Natural killer cell treated with Interleukin-12 subunit alpha and Interleukin-12 subunit beta and Interleukin-15 and Interleukin-18, amount 100 ng/mL, for 72 hours (primary cell): Measurements from ENCODE around the gene COL4A1. TPM values are rescaled to one million over a fixed set of nuclear protein-coding genes. Genes with fewer than 3 reads are reported as not detected.
A peak's percentile ranks its signal among the peaks of the same experiment; 100 is the strongest.

Experiments used
- ATAC-seq, 2 donors: fragments of 150-1000 bp; cut with Tn5 transposase in 1 of 2; sonication (Bioruptor Pico), chemical (Tn5 transposase) in 1 of 2; 2 replicates each; pipeline ENCODE4 v1.10.0; 2021
- DNase-seq: peaks from one replicate; pipeline ENCODE4 v3.0.0; 2022; ENCODE audit warnings: low spot score
- H3K27ac Mint-ChIP-seq, 2 donors: 1 replicate in 1 of 2; 2 replicates in 1 of 2; pipeline ENCODE4 v1.8.0; 2022; ENCODE audit warnings: mixed read lengths in 2 of 2, mild to moderate bottlenecking in 1 of 2, moderate library complexity in 1 of 2
- H3K27me3 Mint-ChIP-seq, 2 donors: 1 replicate in 1 of 2; 2 replicates in 1 of 2; pipeline ENCODE4 v1.8.0; 2022; ENCODE audit warnings: mixed read lengths in 2 of 2
- H3K36me3 Mint-ChIP-seq: one replicate; pipeline ENCODE4 v1.8.0; 2022; ENCODE audit warnings: mixed read lengths
- H3K4me1 Mint-ChIP-seq, 2 donors: 1 replicate in 1 of 2; 2 replicates in 1 of 2; pipeline ENCODE4 v1.8.0; 2022; ENCODE audit warnings: low read depth in 2 of 2, mixed read lengths in 2 of 2, mild to moderate bottlenecking in 1 of 2
- H3K4me3 Mint-ChIP-seq: one replicate; pipeline ENCODE4 v1.8.0; 2022; ENCODE audit warnings: mixed read lengths
- H3K9me3 Mint-ChIP-seq: 2 replicates; pipeline ENCODE4 v1.8.0; 2022; ENCODE audit warnings: mixed read lengths
- total RNA-seq, 2 donors: library from RNA; stranded (reverse); gene quantifications; one replicate each; pipeline ENCODE4 v1.2.3, GENCODE V29; 2022

The COL4A1 gene
- total RNA-seq, 2 donors from 2014 or later, result not detected

DNA sequence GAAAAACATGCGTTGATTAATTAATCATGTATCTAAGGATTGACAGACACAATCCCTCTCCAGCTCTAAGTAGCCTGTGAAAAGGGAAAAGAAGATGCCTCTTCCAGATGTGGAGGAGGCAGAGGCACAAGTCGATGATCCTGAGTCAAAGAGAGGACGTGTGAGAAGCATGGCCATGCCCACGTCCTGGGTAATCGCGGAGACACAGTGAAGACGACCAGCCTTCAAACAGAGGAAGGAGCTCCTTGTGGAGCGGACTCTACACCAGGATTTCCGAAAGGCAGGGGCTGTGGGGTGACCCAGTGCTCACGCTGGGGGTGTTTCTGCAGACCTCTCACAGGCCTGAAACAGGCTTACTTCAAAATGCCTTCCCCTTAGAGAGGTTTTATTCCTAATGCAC lies 70.5 kb downstream of the COL4A1 start:
- Mint-ChIP-seq H3K9me3 (no peaks in the 10 kb centered on the region), H3K4me1 (no peaks in the 10 kb centered on the region), H3K27ac (no peak overlapping the region), H3K36me3 (no peaks in the 10 kb centered on the region), H3K4me3 (no peak overlapping the region), H3K27me3 (peaks cover 17 to 25% of the 10 kb centered on the region in 2 donors)
- DNase-seq (no peak), ATAC-seq (no peak)

DNA sequence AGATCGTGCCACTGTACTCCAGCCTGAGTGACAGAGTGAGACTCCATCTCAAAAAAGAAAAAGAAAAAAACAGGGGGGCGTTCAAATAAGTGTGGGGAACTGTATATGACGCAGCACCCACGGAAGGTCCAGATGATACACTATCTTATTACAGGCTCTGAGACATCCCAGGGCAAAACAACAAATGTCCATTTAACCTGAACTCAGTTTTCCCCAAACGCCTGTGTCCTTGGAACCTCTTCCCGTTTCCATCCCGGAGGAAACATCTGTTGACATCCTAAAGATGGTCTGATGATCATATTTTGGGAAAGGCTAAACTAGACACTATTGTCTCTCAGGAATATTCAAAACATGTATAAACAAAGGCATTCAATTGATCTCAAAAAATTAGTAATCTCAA lies 72.4 kb downstream of the COL4A1 start:
- DNase-seq, result no peak
- no peaks in the 10 kb centered on the region for H3K9me3 Mint-ChIP-seq
- H3K4me3 Mint-ChIP-seq, result no peak overlapping the region

GRCh38 chr13:110233951-110234280 lies 73.0 kb downstream of the COL4A1 start:
- ATAC-seq (no peak), DNase-seq (no peak)
- Mint-ChIP-seq H3K9me3 (no peaks in the 10 kb centered on the region), H3K4me1 (no peaks in the 10 kb centered on the region), H3K4me3 (no peak overlapping the region), H3K27me3 (peaks cover 20 to 33% of the 10 kb centered on the region in 2 donors), H3K36me3 (no peaks in the 10 kb centered on the region), H3K27ac (no peak overlapping the region)

More for the DNA sequence above, 72.4 kb downstream of the COL4A1 start:
- ATAC-seq, result no peak
- H3K27ac Mint-ChIP-seq, result no peak overlapping the region
- no peaks in the 10 kb centered on the region for H3K36me3 Mint-ChIP-seq
- peaks cover 20 to 33% of the 10 kb centered on the region in 2 donors for H3K27me3 Mint-ChIP-seq
- no peaks in the 10 kb centered on the region for H3K4me1 Mint-ChIP-seq

DNA sequence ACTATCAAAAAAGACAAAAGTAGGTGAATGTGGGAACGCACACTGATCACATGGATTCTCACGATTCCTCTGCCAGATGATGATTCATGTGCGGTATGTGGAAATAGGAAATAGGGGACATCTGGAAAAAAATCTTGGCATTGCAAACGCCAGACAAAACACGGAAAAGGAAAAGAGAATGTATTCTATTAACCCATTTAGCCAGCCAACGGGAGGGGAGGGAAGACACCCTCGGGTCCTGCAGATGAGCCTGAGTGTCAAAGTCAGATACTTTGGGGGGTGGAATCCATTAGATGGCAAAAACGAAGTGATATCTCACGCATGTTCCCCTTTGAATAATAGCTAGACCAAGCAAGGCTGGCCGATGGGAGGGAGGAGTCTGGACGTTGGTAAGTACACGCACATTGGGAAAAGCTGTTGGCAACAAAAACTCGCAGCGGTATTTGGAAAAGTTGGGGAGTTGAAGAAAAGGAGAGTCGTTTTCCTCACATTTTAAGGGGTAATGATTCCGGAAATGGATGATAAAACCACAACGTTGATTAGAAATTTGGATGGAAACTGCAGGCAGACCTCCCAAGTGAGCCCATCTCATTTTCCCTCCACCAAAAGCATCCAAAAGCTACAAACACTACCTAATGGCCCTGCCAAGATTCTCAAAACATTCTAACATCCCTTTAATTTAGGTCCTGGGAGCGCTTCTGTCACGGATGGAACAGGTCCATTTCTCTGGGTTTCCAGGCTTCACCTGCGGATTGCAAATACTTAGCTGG lies 73.6 kb downstream of the COL4A1 start:
- ATAC-seq (no peak), DNase-seq (no peak)
- H3K27me3 Mint-ChIP-seq, result peaks cover 16 to 28% of the 10 kb centered on the region in 2 donors
- no peak overlapping the region for H3K4me3 Mint-ChIP-seq
- H3K4me1 Mint-ChIP-seq, result no peaks in the 10 kb centered on the region
- H3K9me3 Mint-ChIP-seq, result no peaks in the 10 kb centered on the region
- H3K36me3 Mint-ChIP-seq, result no peaks in the 10 kb centered on the region
- no peak overlapping the region for H3K27ac Mint-ChIP-seq

DNA sequence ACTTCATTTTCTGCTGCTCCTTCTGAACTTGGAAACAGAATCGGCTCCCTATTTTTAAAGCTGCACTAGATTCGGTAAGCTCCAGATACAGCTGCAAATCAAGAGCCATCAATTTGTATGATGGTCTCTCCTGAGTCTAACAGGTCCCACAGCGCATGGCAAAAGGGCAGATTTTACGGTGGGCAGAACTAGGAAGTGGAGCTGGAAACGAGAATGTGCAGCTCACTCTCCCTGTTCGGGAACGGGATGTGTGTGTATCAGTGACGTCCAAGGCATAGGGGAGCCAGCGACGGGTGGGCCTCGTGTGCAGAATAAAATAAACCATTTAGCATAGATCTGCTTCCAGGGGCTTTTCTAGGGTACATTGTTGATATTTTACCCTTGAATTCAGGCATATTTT lies 74.2 kb downstream of the COL4A1 start:
- no peaks in the 10 kb centered on the region for H3K9me3 Mint-ChIP-seq
- no peak for DNase-seq
- no peak for ATAC-seq
- H3K36me3 Mint-ChIP-seq, result no peaks in the 10 kb centered on the region
- H3K4me1 Mint-ChIP-seq, result no peaks in the 10 kb centered on the region
- peaks cover 13 to 22% of the 10 kb centered on the region in 2 donors for H3K27me3 Mint-ChIP-seq
- H3K4me3 Mint-ChIP-seq, result no peak overlapping the region
- H3K27ac Mint-ChIP-seq, result no peak overlapping the region

GRCh38 chr13:110232142-110232541 lies 74.8 kb downstream of the COL4A1 start:
- Mint-ChIP-seq H3K27ac (no peak overlapping the region), H3K4me1 (no peaks in the 10 kb centered on the region), H3K36me3 (no peaks in the 10 kb centered on the region), H3K4me3 (no peak overlapping the region), H3K9me3 (no peaks in the 10 kb centered on the region), H3K27me3 (peaks cover 15 to 19% of the 10 kb centered on the region in 2 donors)
- no peak for DNase-seq
- ATAC-seq, result no peak

GRCh38 chr13:110231348-110232047 lies 75.5 kb downstream of the COL4A1 start:
- Mint-ChIP-seq H3K27ac (no peak overlapping the region), H3K4me1 (no peaks in the 10 kb centered on the region), H3K36me3 (no peaks in the 10 kb centered on the region), H3K4me3 (no peak overlapping the region), H3K9me3 (no peaks in the 10 kb centered on the region), H3K27me3 (peaks cover 15 to 19% of the 10 kb centered on the region in 2 donors)
- no peak for ATAC-seq
- no peak for DNase-seq

DNA sequence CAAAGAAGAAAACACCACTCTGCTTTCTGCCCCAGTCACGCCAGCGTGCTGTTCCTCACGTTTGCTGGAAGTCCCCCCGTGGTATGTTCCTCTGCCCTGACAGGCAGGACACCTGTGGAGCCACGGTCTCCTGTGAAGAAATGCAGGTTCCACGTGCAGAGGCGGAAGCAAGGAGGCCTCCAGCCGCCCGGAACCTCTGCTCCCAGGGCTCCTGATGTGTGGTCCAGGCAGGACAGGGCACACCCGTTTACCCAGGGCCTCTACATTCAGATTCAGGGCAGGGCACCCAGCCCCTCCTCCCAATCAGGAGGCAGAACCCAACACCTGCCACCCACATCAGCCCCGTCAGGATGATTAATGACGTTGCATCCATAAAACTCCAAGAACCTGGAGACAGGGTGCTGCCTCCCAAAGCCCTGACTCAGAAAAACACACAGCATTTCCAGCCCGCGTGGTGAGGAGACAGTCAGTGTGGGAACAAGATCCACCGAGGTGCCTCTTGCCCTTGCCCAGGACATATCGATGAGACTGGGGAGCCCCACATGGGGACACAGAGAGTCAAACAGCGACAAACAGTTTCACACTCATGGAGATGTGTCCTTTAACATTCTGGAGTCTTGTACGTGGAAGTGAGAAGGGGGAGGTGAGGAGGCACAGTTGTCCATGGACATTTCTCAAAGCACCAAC lies 76.2 kb downstream of the COL4A1 start:
- no peak for DNase-seq
- H3K27me3 Mint-ChIP-seq, result peaks cover 12 to 19% of the 10 kb centered on the region in 2 donors

GRCh38 chr13:110229905-110230563 lies 76.9 kb downstream of the COL4A1 start:
- H3K27me3 Mint-ChIP-seq, result peaks cover 12 to 19% of the 10 kb centered on the region in 2 donors
- peak; percentile 33 to 53 for ATAC-seq
- no peak overlapping the region for H3K27ac Mint-ChIP-seq
- H3K4me3 Mint-ChIP-seq, result no peak overlapping the region
- no peaks in the 10 kb centered on the region for H3K36me3 Mint-ChIP-seq
- no peaks in the 10 kb centered on the region for H3K4me1 Mint-ChIP-seq
- H3K9me3 Mint-ChIP-seq, result no peaks in the 10 kb centered on the region
- no peak for DNase-seq

More for the DNA sequence above, 76.2 kb downstream of the COL4A1 start:
- Mint-ChIP-seq H3K4me3 (no peak overlapping the region), H3K4me1 (no peaks in the 10 kb centered on the region), H3K36me3 (no peaks in the 10 kb centered on the region), H3K27ac (no peak overlapping the region), H3K9me3 (no peaks in the 10 kb centered on the region)
- ATAC-seq, result peak in 1 of 2 donors; percentile 22

GRCh38 chr13:110228936-110229904 lies 77.7 kb downstream of the COL4A1 start:
- ATAC-seq, result no peak
- H3K4me1 Mint-ChIP-seq, result no peaks in the 10 kb centered on the region
- peaks cover 12 to 19% of the 10 kb centered on the region in 2 donors for H3K27me3 Mint-ChIP-seq
- H3K9me3 Mint-ChIP-seq, result no peaks in the 10 kb centered on the region
- DNase-seq, result no peak
- H3K27ac Mint-ChIP-seq, result no peak overlapping the region
- H3K4me3 Mint-ChIP-seq, result no peak overlapping the region
- H3K36me3 Mint-ChIP-seq, result no peaks in the 10 kb centered on the region

GRCh38 chr13:110227864-110228643 lies 78.9 kb downstream of the COL4A1 start:
- no peak overlapping the region for H3K4me3 Mint-ChIP-seq
- ATAC-seq (no peak), DNase-seq (no peak)
- peaks cover 8 to 15% of the 10 kb centered on the region in 2 donors for H3K27me3 Mint-ChIP-seq
- H3K4me1 Mint-ChIP-seq, result no peaks in the 10 kb centered on the region
- H3K27ac Mint-ChIP-seq, result no peak overlapping the region
- H3K9me3 Mint-ChIP-seq, result no peaks in the 10 kb centered on the region
- no peaks in the 10 kb centered on the region for H3K36me3 Mint-ChIP-seq

GRCh38 chr13:110227416-110227815 lies 79.5 kb downstream of the COL4A1 start:
- H3K36me3 Mint-ChIP-seq, result no peaks in the 10 kb centered on the region
- no peak overlapping the region for H3K4me3 Mint-ChIP-seq
- peaks cover 7 to 8% of the 10 kb centered on the region in 2 donors for H3K27me3 Mint-ChIP-seq
- H3K4me1 Mint-ChIP-seq, result no peaks in the 10 kb centered on the region
- H3K27ac Mint-ChIP-seq, result no peak overlapping the region
- H3K9me3 Mint-ChIP-seq, result no peaks in the 10 kb centered on the region
- ATAC-seq (no peak), DNase-seq (no peak)
